Ectodermal cell (in vitro differentiated cells): ENCODE measurements around the gene UST.
"Not testable (repeated sequence)": the region's sequence is repeated elsewhere in the genome, so short reads cannot be mapped to it uniquely, and the experiment has no call there.

Experiments
- H3K27ac ChIP-seq: 2 replicates; pipeline ENCODE4 v1.7.0; 2013; ENCODE audit warnings: mild to moderate bottlenecking, low read depth, low read length; ENCODE audit not compliant: insufficient read depth, poor library complexity, severe bottlenecking
- H3K27me3 ChIP-seq: 2 replicates; pipeline ENCODE4 v1.7.0; 2013; ENCODE audit warnings: mild to moderate bottlenecking, low read length; ENCODE audit not compliant: insufficient read depth, control insufficient read depth, poor library complexity, severe bottlenecking
- H3K36me3 ChIP-seq: one replicate; pipeline ENCODE4 v1.7.0; 2013; ENCODE audit warnings: low read length; ENCODE audit not compliant: control insufficient read depth, insufficient read depth
- H3K4me1 ChIP-seq: one replicate; pipeline ENCODE4 v1.7.0; 2013; ENCODE audit warnings: low read length; ENCODE audit not compliant: control insufficient read depth, insufficient read depth
- H3K4me3 ChIP-seq: 2 replicates; pipeline ENCODE4 v1.7.0; 2013; ENCODE audit warnings: low read depth, low read length, control low read depth; ENCODE audit not compliant: insufficient read depth
- H3K9me3 ChIP-seq: 2 replicates; pipeline ENCODE4 v1.7.0; 2013; ENCODE audit warnings: mild to moderate bottlenecking, low read length, moderate library complexity; ENCODE audit not compliant: control insufficient read depth
- WGBS, 2 experiments: methylation state at CpG; one replicate each; pipeline ENCODE4 v1.1.7; 2013; ENCODE audit warnings: missing lambda C conversion rate in 2 of 2; 5-methylcytosine and 5-hydroxymethylcytosine counted together

UST gene

DNA sequence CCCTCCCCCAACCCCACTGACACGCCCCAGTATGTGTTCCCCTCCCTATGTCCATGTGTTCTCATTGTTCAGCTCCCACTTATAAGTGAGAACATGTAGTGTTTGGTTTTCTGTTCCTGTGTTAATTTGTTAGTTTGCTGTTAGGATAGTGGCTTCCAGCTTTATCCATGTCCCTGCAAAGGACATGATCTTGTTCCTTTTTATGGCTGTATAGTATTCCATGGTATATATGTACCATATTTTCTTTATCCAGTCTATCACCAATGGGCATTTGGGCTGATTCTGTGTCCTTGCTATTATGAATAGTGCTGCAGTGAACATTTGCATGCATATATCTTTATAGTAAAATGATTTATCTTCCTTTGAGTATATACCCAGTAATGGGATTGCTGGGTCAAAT is 259.4 kb downstream of the UST start:
- 86% methylated on average over 1 of the region's 1 CpG; no CpG with 5 or more reads in 1 of the 2 experiments for WGBS, 2 experiments
- H3K4me1 ChIP-seq, H3K27ac ChIP-seq, H3K9me3 ChIP-seq, H3K27me3 ChIP-seq, H3K4me3 ChIP-seq, H3K36me3 ChIP-seq: not testable (repeated sequence)

DNA sequence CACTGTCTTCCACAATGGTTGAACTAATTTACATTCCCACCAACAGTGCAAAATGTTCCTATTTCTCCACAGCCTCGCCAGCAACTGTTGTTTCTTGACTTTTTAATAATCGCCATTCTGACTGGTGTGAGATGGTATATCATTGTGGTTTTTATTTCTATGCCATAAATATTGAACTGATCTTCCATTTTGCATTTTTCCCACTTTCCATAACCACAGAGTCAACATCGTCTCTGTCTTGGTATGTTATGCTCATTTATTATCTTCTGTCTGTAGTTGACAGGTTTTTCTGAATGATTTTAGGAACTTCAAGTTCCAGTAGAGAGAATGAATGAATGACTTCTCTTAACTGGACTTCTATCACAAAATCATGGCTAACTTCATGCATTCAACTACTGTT is 259.8 kb downstream of the UST start:
- H3K9me3 ChIP-seq: no peaks in the 10 kb centered on the region
- H3K4me1 ChIP-seq: no peaks in the 10 kb centered on the region
- H3K27me3 ChIP-seq: no peaks in the 10 kb centered on the region
- H3K27ac ChIP-seq: no peak overlapping the region
- H3K4me3 ChIP-seq: no peak overlapping the region
- WGBS, 2 experiments: 80 to 90% methylated on average over 2 to 3 of the region's 3 CpGs
- H3K36me3 ChIP-seq: no peaks in the 10 kb centered on the region

DNA sequence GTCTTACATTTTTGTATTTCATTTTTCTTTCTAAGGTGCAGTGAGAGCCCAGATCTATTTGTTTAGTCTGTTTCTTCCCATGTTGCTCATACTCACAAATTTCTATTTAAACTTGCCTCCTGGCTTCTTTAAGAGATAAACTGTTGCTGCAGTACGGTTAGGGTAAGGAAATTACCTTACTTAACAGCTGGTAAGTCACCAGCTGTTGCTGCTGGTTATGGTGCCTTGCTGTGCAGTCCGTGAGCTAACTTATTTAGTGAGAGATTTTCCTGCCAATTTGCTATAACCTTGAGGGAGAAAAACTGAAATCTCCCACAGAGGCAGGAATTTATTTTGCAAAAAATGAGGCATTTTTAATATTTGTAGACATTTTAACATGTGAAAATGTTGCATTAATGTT is 261.0 kb downstream of the UST start:
- Histone ChIP-seq H3K27ac (no peak overlapping the region), H3K27me3 (no peaks in the 10 kb centered on the region), H3K4me3 (no peak overlapping the region), H3K9me3 (no peaks in the 10 kb centered on the region), H3K4me1 (no peaks in the 10 kb centered on the region), H3K36me3 (no peaks in the 10 kb centered on the region)
- WGBS, 2 experiments: 63 to 74% methylated on average over 2 of the region's 2 CpGs

DNA sequence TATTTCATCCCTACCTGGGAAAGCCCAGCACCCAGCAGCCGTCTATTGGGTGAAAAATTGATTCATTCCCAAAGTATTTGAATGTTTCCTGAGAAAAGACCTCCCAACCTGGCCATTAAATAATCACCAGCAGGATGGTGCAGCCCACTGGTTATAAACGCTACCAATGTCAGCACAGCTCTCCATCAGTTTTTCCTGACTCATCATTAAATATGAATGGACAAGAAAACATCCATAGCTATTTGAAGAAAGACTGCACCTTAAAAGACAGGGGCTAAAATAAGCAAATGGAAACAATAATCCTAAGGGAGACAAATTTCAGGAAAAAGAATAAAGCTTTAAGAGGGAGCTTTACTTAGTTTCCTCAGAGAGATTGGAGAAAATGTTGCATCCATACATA is 261.9 kb downstream of the UST start:
- Histone ChIP-seq H3K9me3 (no peaks in the 10 kb centered on the region), H3K27me3 (no peaks in the 10 kb centered on the region), H3K36me3 (no peaks in the 10 kb centered on the region), H3K4me1 (no peaks in the 10 kb centered on the region), H3K27ac (no peak overlapping the region), H3K4me3 (no peak overlapping the region)
- WGBS, 2 experiments: 91 to 96% methylated on average over 2 of the region's 2 CpGs

DNA sequence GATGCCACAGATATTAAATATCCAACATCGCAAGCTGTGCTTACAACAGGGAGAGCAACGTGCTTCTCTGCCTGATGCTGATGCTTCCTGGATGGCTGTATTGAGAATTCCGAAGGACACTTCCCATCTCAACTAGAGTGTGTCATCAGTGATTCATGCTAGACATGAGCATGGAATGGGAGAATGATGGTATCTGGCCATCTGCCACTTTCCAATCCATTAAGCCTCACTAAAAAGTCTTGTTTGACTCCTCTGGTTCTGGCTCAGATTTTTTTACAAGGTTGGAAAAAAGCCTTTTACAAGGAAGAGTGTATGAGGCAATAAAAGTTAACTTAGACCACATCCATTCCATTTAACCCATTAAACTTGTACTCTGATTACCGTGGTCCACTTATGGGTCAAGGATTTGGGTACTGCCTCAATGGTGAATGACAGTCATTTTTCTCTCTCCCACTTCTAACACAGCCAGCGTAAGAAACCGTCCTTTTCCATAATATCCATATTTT is 265.3 kb downstream of the UST start:
- no peaks in the 10 kb centered on the region for H3K27me3 ChIP-seq
- H3K4me3 ChIP-seq: no peak overlapping the region
- H3K27ac ChIP-seq: no peak overlapping the region
- H3K36me3 ChIP-seq: no peaks in the 10 kb centered on the region
- no peaks in the 10 kb centered on the region for H3K9me3 ChIP-seq
- 93 to 95% methylated on average over 6 of the region's 6 CpGs for WGBS, 2 experiments
- no peaks in the 10 kb centered on the region for H3K4me1 ChIP-seq

DNA sequence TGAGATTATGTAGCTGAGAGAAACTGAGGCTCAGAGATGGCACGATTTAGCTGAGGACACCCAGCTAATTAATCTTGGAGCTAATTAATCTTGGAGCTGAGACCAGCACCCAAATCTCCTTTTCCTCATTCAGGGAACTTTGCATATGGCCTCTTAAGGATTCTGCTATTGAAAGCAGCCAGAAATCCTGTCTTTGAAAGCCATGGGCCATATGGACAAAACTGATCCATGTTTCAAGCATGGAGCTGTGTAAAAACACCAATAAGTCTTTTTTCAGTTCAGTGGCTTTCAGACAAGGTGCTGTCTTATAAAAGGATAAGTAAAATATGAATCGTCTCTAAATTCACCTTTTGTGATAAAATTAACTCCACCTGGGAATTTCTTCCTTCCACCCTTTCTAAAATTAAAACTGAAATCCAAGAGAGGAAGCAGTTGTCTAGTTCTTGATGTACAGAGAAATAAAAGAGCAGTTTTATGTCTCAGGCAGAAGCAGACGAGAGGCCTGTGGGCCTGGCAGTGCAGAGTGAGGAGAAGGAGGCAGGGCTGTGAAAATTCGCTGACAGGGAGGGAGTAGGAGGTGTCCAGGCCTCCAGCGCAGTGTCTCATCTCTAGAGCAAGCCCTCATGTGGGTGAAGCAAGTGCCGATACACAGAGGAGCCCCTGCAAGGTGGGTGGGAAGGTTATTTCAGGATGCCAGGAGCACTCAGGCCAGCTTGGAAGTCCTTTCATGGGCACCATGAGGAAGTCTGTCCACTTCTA is 266.9 kb downstream of the UST start:
- H3K27ac ChIP-seq: no peak overlapping the region
- H3K4me3 ChIP-seq: no peak overlapping the region
- H3K27me3 ChIP-seq: no peaks in the 10 kb centered on the region

DNA sequence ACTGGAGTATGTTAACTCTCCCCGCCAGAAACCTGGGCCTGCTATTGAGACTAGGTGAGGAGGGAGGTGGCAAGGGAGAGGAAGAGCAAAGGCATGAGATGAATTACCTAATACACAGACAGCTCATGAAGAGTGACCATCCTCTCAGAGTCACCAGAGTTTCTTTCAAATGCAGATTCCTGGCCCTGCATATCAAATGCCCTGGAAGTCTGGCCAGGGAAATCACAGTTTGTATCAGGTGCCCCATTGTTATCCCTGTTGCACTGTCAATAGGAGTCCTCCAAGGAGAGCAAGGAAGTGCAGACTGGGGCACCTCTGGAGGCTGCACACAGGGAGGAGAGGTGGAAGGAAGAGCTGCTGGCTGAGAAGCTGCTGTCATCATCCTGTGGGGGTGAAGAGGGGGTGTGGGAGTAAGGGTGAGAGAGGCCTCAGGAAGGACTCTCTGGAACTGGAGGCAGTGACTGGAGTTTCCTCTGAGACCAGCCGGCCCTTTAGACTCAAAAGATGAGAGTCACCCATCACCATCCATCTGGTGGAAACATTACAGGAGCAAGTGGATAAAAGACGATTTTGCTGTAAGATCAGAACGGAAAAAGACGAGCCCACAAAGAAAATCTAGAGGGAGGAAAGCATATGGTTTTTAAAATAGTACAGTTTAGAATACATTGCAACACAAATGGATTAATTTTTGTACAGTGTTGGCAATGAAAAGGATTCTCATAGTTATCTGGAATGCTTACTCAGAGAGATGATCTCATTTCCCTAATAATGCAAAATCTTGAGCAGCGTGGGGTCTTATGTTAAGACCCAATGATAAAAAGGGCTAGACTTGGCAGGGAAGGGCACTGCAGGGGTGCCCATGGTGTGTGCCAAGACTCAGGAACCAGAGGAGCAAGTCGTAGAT is 268.1 kb downstream of the UST start:
- peaks cover 3% of the 10 kb centered on the region for H3K36me3 ChIP-seq
- H3K4me3 ChIP-seq: no peak overlapping the region
- no peaks in the 10 kb centered on the region for H3K4me1 ChIP-seq
- no peaks in the 10 kb centered on the region for H3K27me3 ChIP-seq
- no peaks in the 10 kb centered on the region for H3K9me3 ChIP-seq
- H3K27ac ChIP-seq: no peak overlapping the region
- WGBS, 2 experiments: 51 to 63% methylated on average over 6 to 7 of the region's 7 CpGs

More for the DNA sequence above, 266.9 kb downstream of the UST start:
- no peaks in the 10 kb centered on the region for H3K9me3 ChIP-seq
- H3K36me3 ChIP-seq: no peaks in the 10 kb centered on the region
- H3K4me1 ChIP-seq: no peaks in the 10 kb centered on the region
- WGBS, 2 experiments: 71 to 75% methylated on average over 5 of the region's 6 CpGs

DNA sequence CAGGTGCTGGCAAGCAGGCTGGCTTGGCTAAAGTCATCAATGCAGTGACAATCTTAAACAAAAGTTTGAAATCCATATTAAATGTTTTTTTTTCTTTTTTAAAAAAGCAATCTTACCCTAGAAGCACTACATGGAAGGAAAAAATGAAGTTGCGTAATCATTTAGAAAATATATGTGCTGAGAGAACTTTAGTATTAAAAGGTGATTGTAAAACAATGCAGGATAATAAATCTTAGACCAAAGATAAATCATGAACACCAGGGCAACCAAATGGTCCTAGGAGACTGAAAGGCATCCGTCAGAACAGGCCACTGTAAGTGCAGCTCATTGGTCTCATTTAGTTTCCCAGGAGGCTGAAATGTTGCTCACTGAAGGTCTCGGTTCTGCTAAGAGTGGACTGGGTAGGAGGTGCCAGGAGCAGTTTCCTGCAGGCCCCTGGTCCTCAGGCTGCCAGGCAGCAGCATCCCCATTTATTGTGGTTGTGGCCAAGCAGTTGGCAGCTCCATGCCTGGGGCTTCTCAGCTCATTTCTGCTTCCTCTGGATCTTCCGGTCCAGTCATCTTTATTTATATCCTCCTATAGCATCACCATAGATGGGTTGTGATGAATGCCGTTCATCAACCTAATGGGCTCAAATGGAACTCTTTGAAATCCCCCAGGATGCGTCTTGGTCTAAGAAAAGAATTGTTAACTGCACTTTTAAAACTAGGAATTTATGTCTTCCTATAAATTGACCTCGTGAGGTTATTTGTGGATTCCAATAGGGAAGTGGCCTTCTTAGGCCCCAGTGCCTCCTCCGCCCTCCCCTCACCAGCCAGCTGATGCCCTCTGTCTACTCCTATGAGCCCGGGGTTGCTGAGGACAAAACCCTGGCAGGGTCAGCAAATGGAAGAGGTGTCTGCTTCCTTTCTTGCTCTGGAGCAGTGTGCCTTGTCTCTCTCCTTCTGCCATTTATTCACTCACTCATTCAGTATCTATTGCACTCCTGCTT is 269.0 kb downstream of the UST start:
- 93 to 96% methylated on average over 8 to 9 of the region's 9 CpGs for WGBS, 2 experiments

DNA sequence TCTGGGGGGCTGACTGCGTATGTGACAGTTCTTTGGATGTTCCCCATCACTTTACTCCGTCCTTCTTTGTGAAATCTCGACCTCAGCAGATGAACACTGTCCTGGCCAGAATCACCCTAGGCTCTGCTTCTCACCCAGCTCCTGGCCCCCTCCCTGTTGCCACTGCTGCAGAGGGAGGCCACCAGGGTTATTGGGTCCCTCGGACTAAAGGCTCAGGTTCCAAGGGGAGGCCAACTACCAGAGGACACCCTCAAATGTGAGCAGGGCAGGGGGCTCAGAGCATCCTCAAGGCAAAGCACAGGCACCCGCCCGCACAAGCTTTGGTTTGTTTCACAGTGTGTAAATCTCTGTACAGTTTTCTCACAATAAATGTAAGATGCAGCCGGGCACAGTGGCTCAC is 269.9 kb downstream of the UST start:
- Histone ChIP-seq H3K4me3 (no peak overlapping the region), H3K27ac (no peak overlapping the region), H3K36me3 (peaks cover 18% of the 10 kb centered on the region), H3K4me1 (no peaks in the 10 kb centered on the region), H3K27me3 (no peaks in the 10 kb centered on the region), H3K9me3 (no peaks in the 10 kb centered on the region)
- 93% methylated on average over 7 of the region's 7 CpGs for WGBS, 2 experiments

More for the DNA sequence above, 269.0 kb downstream of the UST start:
- H3K9me3 ChIP-seq: no peaks in the 10 kb centered on the region
- no peaks in the 10 kb centered on the region for H3K27me3 ChIP-seq
- no peaks in the 10 kb centered on the region for H3K4me1 ChIP-seq
- H3K4me3 ChIP-seq: no peak overlapping the region
- H3K27ac ChIP-seq: no peak overlapping the region
- peaks cover 10% of the 10 kb centered on the region for H3K36me3 ChIP-seq
